IMR-90 (cell line): ENCODE results near the gene POLD3. TPM values are rescaled to one million over a fixed set of nuclear protein-coding genes. Genes with fewer than 3 reads are reported as not detected.

Experiments used
- ATAC-seq: fragments of 200-7000 bp; cut with Tn5 transposase; 2 replicates; pipeline ENCODE4 v1.9.1; 2020; ENCODE audit warnings: low read depth, mild to moderate bottlenecking, moderate library complexity
- BruUV-seq: library from RNA; stranded (reverse); fragments of 400-500 nt; replicated peaks from 2 replicates; lab custom pipeline; 2021; lab: Mats Ljungman, UMichigan
- CTCF ChIA-PET: fragments of 300-600 bp; formaldehyde crosslinking; extraction: SDS; loops from one replicate; lab custom pipeline; 2021; ENCODE audit warnings: antibody characterized with exemption; lab: Yijun Ruan, JAX
- POLR2A ChIA-PET: fragments of 300-600 bp; sonication (Branson Sonifier 250); formaldehyde crosslinking; loops from one replicate; lab custom pipeline; 2022; ENCODE audit warnings: antibody characterized with exemption; ENCODE audit not compliant: unreplicated experiment; lab: Charles Lee
- DNase-seq: peaks from one replicate; pipeline ENCODE4 v3.0.0; 2013
- H2AFZ ChIP-seq: replicated peaks from 2 replicates; pipeline ENCODE3; 2013; ENCODE audit warnings: low read length, mild to moderate bottlenecking; ENCODE audit not compliant: poor library complexity
- H2AK5ac ChIP-seq: 2 replicates; pipeline ENCODE4 v1.6.1; 2013; ENCODE audit warnings: low read depth, low read length, inconsistent platforms
- H2AK9ac ChIP-seq: replicated peaks from 2 replicates; pipeline ENCODE3; 2013; ENCODE audit warnings: mild to moderate bottlenecking, low read depth, low read length, moderate library complexity; ENCODE audit not compliant: poor library complexity
- H2BK120ac ChIP-seq: 2 replicates; pipeline ENCODE4 v1.6.1; 2013; ENCODE audit warnings: low read depth, low read length, inconsistent platforms
- H2BK15ac ChIP-seq: 3 replicates; pipeline ENCODE4 v1.6.1; 2013; ENCODE audit warnings: low read depth, low read length, inconsistent platforms
- H2BK20ac ChIP-seq: 2 replicates; pipeline ENCODE4 v1.6.1; 2013; ENCODE audit warnings: low read depth, mild to moderate bottlenecking, inconsistent platforms, low read length, moderate library complexity
- H2BK5ac ChIP-seq: 2 replicates; pipeline ENCODE4 v1.6.1; 2013; ENCODE audit warnings: mild to moderate bottlenecking, low read depth, low read length, inconsistent platforms; ENCODE audit not compliant: poor library complexity, severe bottlenecking
- H3K14ac ChIP-seq: replicated peaks from 2 replicates; pipeline ENCODE4 v1.6.1; 2013; ENCODE audit warnings: low read depth, low read length, inconsistent platforms
- H3K18ac ChIP-seq: 2 replicates; pipeline ENCODE4 v1.6.1; 2013; ENCODE audit warnings: low read depth, low read length, control low read depth
- H3K23ac ChIP-seq: 2 replicates; pipeline ENCODE4 v1.6.1; 2013; ENCODE audit warnings: low read depth, low read length, inconsistent platforms
- H3K27ac ChIP-seq: 2 replicates; pipeline ENCODE4 v1.5.1; 2013; ENCODE audit warnings: mild to moderate bottlenecking, control low read depth, low read length; ENCODE audit not compliant: insufficient read depth
- H3K27me3 ChIP-seq: 2 replicates; pipeline ENCODE4 v1.6.1; 2013; ENCODE audit warnings: low read length; ENCODE audit not compliant: control insufficient read depth, insufficient read depth
- H3K36me3 ChIP-seq: 2 replicates; pipeline ENCODE4 v1.6.1; 2013; ENCODE audit warnings: low read length, mixed read lengths; ENCODE audit not compliant: control insufficient read depth, insufficient read depth
- H3K4ac ChIP-seq: 2 replicates; pipeline ENCODE4 v1.6.1; 2013; ENCODE audit warnings: low read depth, low read length, inconsistent platforms
- H3K4me1 ChIP-seq: 2 replicates; pipeline ENCODE4 v1.6.1; 2013; ENCODE audit warnings: low read length, mixed read lengths; ENCODE audit not compliant: control insufficient read depth, insufficient read depth
- H3K4me2 ChIP-seq: 2 replicates; pipeline ENCODE4 v1.6.1; 2013; ENCODE audit warnings: low read depth, mild to moderate bottlenecking, control low read depth, low read length, moderate library complexity
- H3K4me3 ChIP-seq: 2 replicates; pipeline ENCODE4 v1.5.1; 2013; ENCODE audit warnings: low read depth, mild to moderate bottlenecking, control low read depth, low read length, moderate library complexity; ENCODE audit not compliant: insufficient read depth
- H3K56ac ChIP-seq: 2 replicates; pipeline ENCODE4 v1.6.1; 2013; ENCODE audit warnings: low read length, inconsistent platforms; ENCODE audit not compliant: insufficient read depth; ENCODE audit errors: extremely low read depth
- H3K79me1 ChIP-seq, 2 experiments: 2 replicates each; pipeline ENCODE4 v1.6.1; 2013; ENCODE audit warnings: low read length in 2 of 2, inconsistent platforms in 1 of 2, low read depth in 1 of 2
- H3K9ac ChIP-seq: 2 replicates; pipeline ENCODE4 v1.6.1; 2013; ENCODE audit warnings: low read depth, low read length, control low read depth
- H3K9me1 ChIP-seq: 2 replicates; pipeline ENCODE4 v1.6.1; 2013; ENCODE audit warnings: low read length, inconsistent platforms; ENCODE audit not compliant: insufficient read depth
- H3K9me3 ChIP-seq: 2 replicates; pipeline ENCODE4 v1.6.1; 2013; ENCODE audit warnings: low read length; ENCODE audit not compliant: control insufficient read depth, insufficient read depth
- H4K20me1 ChIP-seq: 2 replicates; pipeline ENCODE4 v1.6.1; 2013; ENCODE audit warnings: low read length, inconsistent platforms; ENCODE audit not compliant: insufficient read depth
- H4K5ac ChIP-seq: 2 replicates; pipeline ENCODE4 v1.6.1; 2013; ENCODE audit warnings: mild to moderate bottlenecking, low read depth, low read length, control low read depth
- H4K8ac ChIP-seq, 2 experiments: 2 replicates each; pipeline ENCODE4 v1.6.1; 2013; ENCODE audit warnings: low read depth in 2 of 2, low read length in 2 of 2, control low read depth in 1 of 2, inconsistent platforms in 1 of 2
- H4K91ac ChIP-seq: 2 replicates; pipeline ENCODE4 v1.6.1; 2013; ENCODE audit warnings: low read depth, low read length, inconsistent platforms; ENCODE audit not compliant: insufficient read depth
- BHLHE40 ChIP-seq: fragments of 150-350 bp; IDR thresholded peaks from 2 replicates; pipeline ENCODE4 v1.6.1; 2016; ENCODE audit warnings: mild to moderate bottlenecking, low read depth, low read length
- CEBPB ChIP-seq: IDR thresholded peaks from 2 replicates; pipeline ENCODE4 v1.6.1; 2012; ENCODE audit warnings: low read depth, low read length, improper control_type of control experiment
- CHD1 ChIP-seq: IDR thresholded peaks from 2 replicates; pipeline ENCODE4 v1.6.1; 2012; ENCODE audit warnings: low read depth, low read length, improper control_type of control experiment
- FOS ChIP-seq: fragments of 150-350 bp; IDR thresholded peaks from 2 replicates; pipeline ENCODE4 v1.6.1; 2016; ENCODE audit warnings: low read depth, low read length
- MAZ ChIP-seq: IDR thresholded peaks from 2 replicates; pipeline ENCODE4 v1.6.1; 2012; ENCODE audit warnings: low read depth, mild to moderate bottlenecking, low read length, improper control_type of control experiment, moderate library complexity, borderline replicate concordance
- RCOR1 ChIP-seq: IDR thresholded peaks from 2 replicates; pipeline ENCODE4 v1.6.1; 2012; ENCODE audit warnings: mild to moderate bottlenecking, low read length, improper control_type of control experiment; ENCODE audit not compliant: insufficient replicate concordance
- SMC3 ChIP-seq: fragments of 150-350 bp; IDR thresholded peaks from 2 replicates; pipeline ENCODE4 v1.6.1; 2016; ENCODE audit warnings: low read depth, mild to moderate bottlenecking, antibody characterized with exemption, low read length, moderate library complexity
- WGBS, 2 experiments: methylation state at CpG; one replicate each; pipeline versions ENCODE4 v1.1.5 to v1.1.7; 2013; ENCODE audit warnings: missing lambda C conversion rate in 2 of 2; ENCODE audit not compliant: insufficient read length in 1 of 2; ENCODE audit errors: extremely low coverage in 2 of 2; 5-methylcytosine and 5-hydroxymethylcytosine counted together
- dilution Hi-C: fragments of 300-500 bp; cut with HindIII; formaldehyde crosslinking; loops from one replicate; pipeline ENCODE4 v1.14.3; 2018; ENCODE audit warnings: low sequenced_read_pairs; ENCODE audit not compliant: unreplicated experiment
- in situ Hi-C: fragments of 300-500 bp; cut with MboI; formaldehyde crosslinking; loops from 3 replicates; pipeline ENCODE4 v1.14.3; 2019; ENCODE audit warnings: low sequenced_read_pairs, inconsistent platforms, mixed read lengths
- intact Hi-C: fragments of 100-400 bp; cut with micrococcal nuclease; formaldehyde crosslinking; loops from 2 replicates; pipeline ENCODE4 v1.10.0; 2022
- polyA plus RNA-seq, 3 experiments: library from polyadenylated mRNA; depleted of rRNA; stranded (reverse); fragments of >200 nt; gene quantifications; 2 replicates each; pipeline ENCODE4 v1.2.3, GENCODE V29; 2012; ENCODE audit warnings: low replicate concordance in 1 of 3
- total RNA-seq: library from RNA; depleted of rRNA; stranded (reverse); fragments of >200 nt; gene quantifications from 2 replicates; pipeline ENCODE4 v1.2.3, GENCODE V29; 2012
- TF ChIP-seq, protein P1 (sequence below): fragments of 150-350 bp; IDR thresholded peaks from 2 replicates; pipeline ENCODE4 v1.6.1; 2017; ENCODE audit warnings: mild to moderate bottlenecking, antibody characterized with exemption, low read length, low read depth
- TF ChIP-seq, protein P2 (sequence below): fragments of 150-350 bp; IDR thresholded peaks from 2 replicates; pipeline ENCODE4 v1.6.1; 2016; ENCODE audit warnings: low read depth, mild to moderate bottlenecking, low read length, moderate library complexity, borderline replicate concordance

Gene POLD3
- total and polyA plus RNA-seq, 2 of the 4 experiments (the other 2 are of a cell fraction), result 9.1 to 9.2 TPM

- no CpG with 5 or more reads among the region's 5 CpGs for WGBS, 2 experiments
- H3K79me1 ChIP-seq, result no peaks in the 10 kb centered on the region
- no peak overlapping the region for H3K14ac ChIP-seq
- H3K27me3 ChIP-seq, result no peaks in the 10 kb centered on the region
- no peak overlapping the region for H3K4me3 ChIP-seq
- H4K20me1 ChIP-seq, result no peaks in the 10 kb centered on the region
- H2BK5ac ChIP-seq, result no peak overlapping the region
- H4K8ac ChIP-seq, result no peak overlapping the region
- no peak overlapping the region for H3K9ac ChIP-seq
- no peak overlapping the region for H2AK9ac ChIP-seq
- ChIA-PET POLR2A (no interaction called here), CTCF (no interaction called here)
- no peak overlapping the region for H4K91ac ChIP-seq
- no peak overlapping the region for H3K27ac ChIP-seq
- DNase-seq, result no peak
- H2AFZ ChIP-seq, result no peak overlapping the region
- H2AK5ac ChIP-seq, result no peak overlapping the region
- H3K9me3 ChIP-seq, result no peaks in the 10 kb centered on the region; the same call in 1 of the 2 replicates
- H4K5ac ChIP-seq, result no peak overlapping the region
- no peak overlapping the region for H3K4me2 ChIP-seq
- no peak for ATAC-seq
- dilution Hi-C loops (no loop called here), in situ Hi-C loops (no loop called here), intact Hi-C loops (no loop called here)
- H2BK120ac ChIP-seq, result no peak overlapping the region
- no peak for TF ChIP-seq BHLHE40
- TF ChIP-seq CEBPB, result no peak
- TF ChIP-seq SMC3, result no peak
- TF ChIP-seq, protein P1, sequence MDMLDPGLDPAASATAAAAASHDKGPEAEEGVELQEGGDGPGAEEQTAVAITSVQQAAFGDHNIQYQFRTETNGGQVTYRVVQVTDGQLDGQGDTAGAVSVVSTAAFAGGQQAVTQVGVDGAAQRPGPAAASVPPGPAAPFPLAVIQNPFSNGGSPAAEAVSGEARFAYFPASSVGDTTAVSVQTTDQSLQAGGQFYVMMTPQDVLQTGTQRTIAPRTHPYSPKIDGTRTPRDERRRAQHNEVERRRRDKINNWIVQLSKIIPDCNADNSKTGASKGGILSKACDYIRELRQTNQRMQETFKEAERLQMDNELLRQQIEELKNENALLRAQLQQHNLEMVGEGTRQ, result no peak
- no peak for TF ChIP-seq FOS
- TF ChIP-seq, protein P2, sequence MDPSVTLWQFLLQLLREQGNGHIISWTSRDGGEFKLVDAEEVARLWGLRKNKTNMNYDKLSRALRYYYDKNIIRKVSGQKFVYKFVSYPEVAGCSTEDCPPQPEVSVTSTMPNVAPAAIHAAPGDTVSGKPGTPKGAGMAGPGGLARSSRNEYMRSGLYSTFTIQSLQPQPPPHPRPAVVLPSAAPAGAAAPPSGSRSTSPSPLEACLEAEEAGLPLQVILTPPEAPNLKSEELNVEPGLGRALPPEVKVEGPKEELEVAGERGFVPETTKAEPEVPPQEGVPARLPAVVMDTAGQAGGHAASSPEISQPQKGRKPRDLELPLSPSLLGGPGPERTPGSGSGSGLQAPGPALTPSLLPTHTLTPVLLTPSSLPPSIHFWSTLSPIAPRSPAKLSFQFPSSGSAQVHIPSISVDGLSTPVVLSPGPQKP, result no peak
- TF ChIP-seq CHD1, result no peak
- TF ChIP-seq MAZ, result no peak
- no peak for TF ChIP-seq RCOR1
- no peak overlapping the region for H3K4ac ChIP-seq
- H3K36me3 ChIP-seq, result no peaks in the 10 kb centered on the region
- BruUV-seq, result no TSS peak
- H3K18ac ChIP-seq, result no peak overlapping the region
- H2BK20ac ChIP-seq, result no peak overlapping the region
- no peak overlapping the region for H3K23ac ChIP-seq
- H3K56ac ChIP-seq, result no peak overlapping the region
- H3K4me1 ChIP-seq, result peaks cover 11% of the 10 kb centered on the region
- peak overlapping the region; percentile 68; the same call in 1 of the 3 replicates for H2BK15ac ChIP-seq
- H3K9me1 ChIP-seq, result peaks cover 11% of the 10 kb centered on the region; the same call in 1 of the 2 replicates
These were observed 85.7 kb downstream of the POLD3 start for GRCh38 chr11:74678041-74678440.
